Esophagus squamous epithelium (tissue), 5 donors: ENCODE data around the gene KIAA0513. TPM values are rescaled to one million over a fixed set of nuclear protein-coding genes. Genes with fewer than 3 reads are reported as not detected.

Source experiments
- DNase-seq: peaks from one replicate; lab custom pipeline; 2025; lab: John Stamatoyannopoulos, UW
- H3K27ac ChIP-seq, 4 donors: fragments of 200-600 bp; sonication (generic); one replicate each; pipeline ENCODE4 v1.5.1; 2016 to 2019; ENCODE audit warnings: mild to moderate bottlenecking in 1 of 4
- H3K27me3 ChIP-seq, 4 donors: fragments of 200-600 bp; sonication (generic); 1 replicate in 3 of 4; 2 replicates in 1 of 4; pipeline versions ENCODE4 v1.5.1 to v1.6.0; 2017 to 2021; ENCODE audit warnings: antibody characterized with exemption in 1 of 4
- H3K36me3 ChIP-seq, 3 donors: fragments of 200-600 bp; sonication (generic); one replicate each; pipeline ENCODE4 v1.5.1; 2016 to 2019
- H3K4me1 ChIP-seq, 3 donors: fragments of 200-600 bp; sonication (generic); one replicate each; pipeline ENCODE4 v1.5.1; 2017 to 2019
- H3K4me3 ChIP-seq, 4 donors: fragments of 200-600 bp; sonication (generic); 1 replicate in 3 of 4; 2 replicates in 1 of 4; pipeline ENCODE4 v1.5.1; 2016 to 2019; ENCODE audit warnings: mild to moderate bottlenecking in 2 of 4, moderate library complexity in 1 of 4
- H3K9me3 ChIP-seq, 3 donors: fragments of 200-600 bp; sonication (generic); one replicate each; pipeline ENCODE4 v1.5.1; 2016 to 2019
- CTCF ChIP-seq, 6 experiments: fragments of 450-650 bp in 4 of 6; fragments of 200-600 bp in 2 of 6; sonication (generic) in 2 of 6; IDR thresholded peaks; one replicate each; pipeline ENCODE4 v1.5.1; 2016 to 2019; ENCODE audit warnings: antibody characterized with exemption in 6 of 6, mild to moderate bottlenecking in 4 of 6, moderate library complexity in 4 of 6
- POLR2A ChIP-seq, 4 donors: fragments of 450-650 bp; IDR thresholded peaks; one replicate each; pipeline ENCODE4 v1.6.1; 2017; ENCODE audit warnings: antibody characterized with exemption in 4 of 4, mild to moderate bottlenecking in 4 of 4, moderate library complexity in 3 of 4
- WGBS, 2 donors: methylation state at CpG; one replicate each; pipeline ENCODE4 v1.1.5; 2018; 5-methylcytosine and 5-hydroxymethylcytosine counted together
- intact Hi-C: fragments of 100-400 bp; cut with DNase I; formaldehyde crosslinking; loops from one replicate; pipeline ENCODE4 v1.15.0; 2022
- total RNA-seq, 4 donors: library from RNA; depleted of rRNA; stranded (reverse); fragments of >200 nt; gene quantifications; one replicate each; pipeline ENCODE4 v1.1.0, GENCODE V29; 2016
- donor health status: DM: yes; HTN: yes; CAD: no.

Gene KIAA0513
- total RNA-seq, 4 donors from 2014 or later, result 9.0 to 11.4 (median 9.7) TPM

- no peaks in the 10 kb centered on the region for H3K9me3 ChIP-seq
- intact Hi-C loops, result no loop called here
- peak overlapping the region; percentile 36 to 89 (median 76) for H3K27ac ChIP-seq
- TF ChIP-seq CTCF (IDR thresholded peaks at IDR 0.05) (no peak), POLR2A (IDR thresholded peaks at IDR 0.05) (no peak)
- no peak overlapping the region for H3K4me3 ChIP-seq
- peaks cover 0 to 4% (median 0%) of the 10 kb centered on the region in 4 donors for H3K27me3 ChIP-seq
- no peaks in the 10 kb centered on the region for H3K36me3 ChIP-seq
- no peak for DNase-seq
- WGBS, 2 donors, result 34 to 37% methylated on average over 12 to 15 of the region's 15 CpGs
- peaks cover 16 to 58% (median 32%) of the 10 kb centered on the region in 3 donors for H3K4me1 ChIP-seq
Observed at GRCh38 chr16:85129876-85130704, 102.5 kb downstream of the KIAA0513 start.

- WGBS, 2 donors, result 70% methylated on average over 2 to 4 of the region's 5 CpGs
- H3K27me3 ChIP-seq, result peaks cover 0 to 4% (median 0%) of the 10 kb centered on the region in 4 donors
- no peak overlapping the region for H3K4me3 ChIP-seq
- peak overlapping the region; percentile 36 to 89 (median 76) for H3K27ac ChIP-seq
- peaks cover 18 to 58% (median 37%) of the 10 kb centered on the region in 3 donors for H3K4me1 ChIP-seq
- intact Hi-C loops, result no loop called here
- H3K9me3 ChIP-seq, result no peaks in the 10 kb centered on the region
- no peaks in the 10 kb centered on the region for H3K36me3 ChIP-seq
- TF ChIP-seq CTCF (IDR thresholded peaks at IDR 0.05) (no peak), POLR2A (IDR thresholded peaks at IDR 0.05) (no peak)
- DNase-seq, result no peak
Observed at GRCh38 chr16:85130705-85131028, 103.1 kb downstream of the KIAA0513 start.

- Histone ChIP-seq H3K4me3 (no peak overlapping the region), H3K36me3 (no peaks in the 10 kb centered on the region), H3K9me3 (no peaks in the 10 kb centered on the region), H3K4me1 (peaks cover 17 to 61% (median 38%) of the 10 kb centered on the region in 3 donors), H3K27ac (no peak overlapping the region), H3K27me3 (peaks cover 0 to 21% (median 0%) of the 10 kb centered on the region in 4 donors)
- intact Hi-C loops, result no loop called here
- TF ChIP-seq POLR2A (IDR thresholded peaks at IDR 0.05) (no peak), CTCF (IDR thresholded peaks at IDR 0.05) (no peak)
- WGBS, 2 donors, result 86 to 88% methylated on average over 19 to 20 of the region's 20 CpGs
- DNase-seq, result no peak
Observed at GRCh38 chr16:85132456-85133289, 105.1 kb downstream of the KIAA0513 start.

- H3K36me3 ChIP-seq, result no peaks in the 10 kb centered on the region
- H3K4me1 ChIP-seq, result peaks cover 21 to 67% (median 38%) of the 10 kb centered on the region in 3 donors
- intact Hi-C loops, result no loop called here
- 100% methylated on average over 1 of the region's 1 CpG; no CpG with 5 or more reads in 1 of the 2 donors for WGBS, 2 donors
- no peak for TF ChIP-seq POLR2A (IDR thresholded peaks at IDR 0.05)
- TF ChIP-seq CTCF (IDR thresholded peaks at IDR 0.05), result no peak
- DNase-seq, result no peak
- H3K27me3 ChIP-seq, result peaks cover 0 to 27% (median 0%) of the 10 kb centered on the region in 4 donors
- no peaks in the 10 kb centered on the region for H3K9me3 ChIP-seq
- H3K4me3 ChIP-seq, result no peak overlapping the region
- no peak overlapping the region for H3K27ac ChIP-seq
Observed at GRCh38 chr16:85133290-85133599, 105.7 kb downstream of the KIAA0513 start.
